DND-41 (cell line): ENCODE data around the gene ATR.

ENCODE experiments used
- ATAC-seq: fragments of 200-7000 bp; cut with Tn5 transposase; 3 replicates; pipeline ENCODE4 v1.9.1; 2021; ENCODE audit warnings: low read depth; ENCODE audit not compliant: insufficient read depth
- DNase-seq: peaks from one replicate; pipeline ENCODE4 v3.0.0-alpha.2; 2020
- H2AFZ ChIP-seq: 2 replicates; pipeline ENCODE4 v1.6.0; 2012; ENCODE audit warnings: low read depth, low read length
- H3K27ac ChIP-seq: 2 replicates; pipeline ENCODE4 v1.5.1; 2012; ENCODE audit warnings: low read length, inconsistent platforms
- H3K27me3 ChIP-seq: fragments of 200-600 bp; sonication (generic); 2 replicates; pipeline ENCODE4 v1.6.0; 2012; ENCODE audit warnings: low read length, mild to moderate bottlenecking, inconsistent platforms; ENCODE audit not compliant: insufficient read depth, poor library complexity
- H3K36me3 ChIP-seq: 2 replicates; pipeline ENCODE4 v1.5.1; 2012; ENCODE audit warnings: low read length, inconsistent platforms; ENCODE audit not compliant: insufficient read depth
- H3K4me1 ChIP-seq: 2 replicates; pipeline ENCODE4 v1.5.1; 2012; ENCODE audit warnings: mild to moderate bottlenecking, low read length; ENCODE audit not compliant: insufficient read depth
- H3K4me2 ChIP-seq: 2 replicates; pipeline ENCODE4 v1.6.0; 2012; ENCODE audit warnings: mild to moderate bottlenecking, moderate library complexity, low read length, inconsistent platforms; ENCODE audit not compliant: insufficient read depth
- H3K4me3 ChIP-seq, 2 experiments: fragments of 200-600 bp in 1 of 2; shearing (Covaris generic) in 1 of 2; 2 replicates each; pipeline ENCODE4 v1.5.1; 2012 to 2016; ENCODE audit warnings: inconsistent platforms in 2 of 2, low read length in 2 of 2, mild to moderate bottlenecking in 2 of 2, low read depth in 1 of 2, moderate library complexity in 1 of 2
- H3K79me2 ChIP-seq: 2 replicates; pipeline ENCODE4 v1.6.0; 2012; ENCODE audit warnings: low read length, inconsistent platforms; ENCODE audit not compliant: insufficient read depth
- H3K9ac ChIP-seq: 2 replicates; pipeline ENCODE4 v1.6.0; 2012; ENCODE audit warnings: low read depth, mild to moderate bottlenecking, inconsistent platforms, low read length, moderate library complexity
- H3K9me3 ChIP-seq: 2 replicates; pipeline ENCODE4 v1.5.1; 2012; ENCODE audit warnings: low read length, moderate library complexity, mild to moderate bottlenecking, inconsistent platforms; ENCODE audit not compliant: insufficient read depth, severe bottlenecking
- H4K20me1 ChIP-seq: 2 replicates; pipeline ENCODE4 v1.6.0; 2012; ENCODE audit warnings: low read length; ENCODE audit not compliant: insufficient read depth
- EZH2 ChIP-seq: IDR thresholded peaks from 3 replicates; pipeline ENCODE4 v1.6.1; 2012; ENCODE audit warnings: borderline replicate concordance, low read depth, mild to moderate bottlenecking, moderate library complexity, low read length, inconsistent platforms; ENCODE audit not compliant: severe bottlenecking
- TF ChIP-seq, protein P1 (sequence below): IDR thresholded peaks from 2 replicates; pipeline ENCODE4 v1.5.1; 2012; ENCODE audit warnings: borderline replicate concordance, low read length, moderate library complexity, mild to moderate bottlenecking; ENCODE audit not compliant: poor library complexity, severe bottlenecking; ENCODE audit errors: extremely low read depth

Gene ATR

DNA sequence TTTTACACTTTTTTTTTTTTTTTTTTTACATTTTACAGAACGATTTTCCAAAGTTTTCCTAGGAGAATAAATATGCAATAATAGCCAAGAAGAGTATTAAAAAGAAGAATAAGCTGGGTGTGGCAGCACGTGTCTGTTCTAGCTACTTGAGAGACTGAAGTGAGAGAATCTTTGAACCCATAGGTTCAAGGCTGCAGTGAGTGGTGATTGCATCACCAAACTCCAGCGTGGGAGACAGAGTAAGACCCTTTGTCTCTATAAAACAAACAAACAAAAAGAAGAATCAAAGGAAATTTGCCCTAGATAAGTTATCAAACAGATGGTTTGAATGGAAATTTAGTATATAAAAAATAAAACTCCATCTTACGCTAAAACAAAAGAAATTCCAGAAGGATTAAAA, 144.0 kb downstream of the ATR start:
- Histone ChIP-seq H3K9ac (no peak overlapping the region), H3K79me2 (peaks cover 75% of the 10 kb centered on the region), H2AFZ (no peak overlapping the region), H3K4me2 (no peak overlapping the region), H3K4me1 (no peaks in the 10 kb centered on the region), H3K4me3 (no peak overlapping the region), H3K27ac (no peak overlapping the region), H3K9me3 (no peaks in the 10 kb centered on the region), H3K27me3 (no peaks in the 10 kb centered on the region), H3K36me3 (peaks cover 28% of the 10 kb centered on the region), H4K20me1 (peaks cover 8% of the 10 kb centered on the region; the same call in 1 of the 2 replicates)
- ATAC-seq (no peak), DNase-seq (no peak)
- no peak for TF ChIP-seq EZH2
- TF ChIP-seq, protein P1, sequence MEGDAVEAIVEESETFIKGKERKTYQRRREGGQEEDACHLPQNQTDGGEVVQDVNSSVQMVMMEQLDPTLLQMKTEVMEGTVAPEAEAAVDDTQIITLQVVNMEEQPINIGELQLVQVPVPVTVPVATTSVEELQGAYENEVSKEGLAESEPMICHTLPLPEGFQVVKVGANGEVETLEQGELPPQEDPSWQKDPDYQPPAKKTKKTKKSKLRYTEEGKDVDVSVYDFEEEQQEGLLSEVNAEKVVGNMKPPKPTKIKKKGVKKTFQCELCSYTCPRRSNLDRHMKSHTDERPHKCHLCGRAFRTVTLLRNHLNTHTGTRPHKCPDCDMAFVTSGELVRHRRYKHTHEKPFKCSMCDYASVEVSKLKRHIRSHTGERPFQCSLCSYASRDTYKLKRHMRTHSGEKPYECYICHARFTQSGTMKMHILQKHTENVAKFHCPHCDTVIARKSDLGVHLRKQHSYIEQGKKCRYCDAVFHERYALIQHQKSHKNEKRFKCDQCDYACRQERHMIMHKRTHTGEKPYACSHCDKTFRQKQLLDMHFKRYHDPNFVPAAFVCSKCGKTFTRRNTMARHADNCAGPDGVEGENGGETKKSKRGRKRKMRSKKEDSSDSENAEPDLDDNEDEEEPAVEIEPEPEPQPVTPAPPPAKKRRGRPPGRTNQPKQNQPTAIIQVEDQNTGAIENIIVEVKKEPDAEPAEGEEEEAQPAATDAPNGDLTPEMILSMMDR, result no peak

DNA sequence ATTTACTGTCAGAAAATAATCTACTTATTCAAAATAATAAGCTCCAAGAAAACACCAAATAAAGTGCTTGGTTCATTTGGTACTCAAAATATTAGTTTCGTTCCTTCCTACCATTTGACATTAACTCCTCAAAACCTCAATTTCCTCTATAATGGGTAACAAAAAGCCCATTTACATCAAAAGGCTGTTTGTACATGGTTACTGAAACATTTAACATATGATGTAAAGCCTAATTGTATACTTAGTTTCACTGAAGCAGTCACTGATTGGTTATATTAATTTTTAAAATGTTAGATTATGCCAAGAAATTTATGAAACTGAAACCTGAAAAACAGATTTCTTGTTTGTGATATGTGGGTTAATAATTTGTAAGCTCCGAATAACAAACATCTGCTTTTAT, 145.4 kb downstream of the ATR start:
- peaks cover 8% of the 10 kb centered on the region; the same call in 1 of the 2 replicates for H4K20me1 ChIP-seq
- H2AFZ ChIP-seq, result no peak overlapping the region
- H3K4me2 ChIP-seq, result no peak overlapping the region
- peaks cover 64% of the 10 kb centered on the region for H3K79me2 ChIP-seq
- ATAC-seq (no peak), DNase-seq (no peak)
- TF ChIP-seq, protein P1, result no peak
- H3K9ac ChIP-seq, result no peak overlapping the region
- no peak overlapping the region for H3K4me3 ChIP-seq
- no peaks in the 10 kb centered on the region for H3K4me1 ChIP-seq
- H3K27ac ChIP-seq, result no peak overlapping the region
- no peaks in the 10 kb centered on the region for H3K27me3 ChIP-seq
- peaks cover 38% of the 10 kb centered on the region for H3K36me3 ChIP-seq
- H3K9me3 ChIP-seq, result no peaks in the 10 kb centered on the region

DNA sequence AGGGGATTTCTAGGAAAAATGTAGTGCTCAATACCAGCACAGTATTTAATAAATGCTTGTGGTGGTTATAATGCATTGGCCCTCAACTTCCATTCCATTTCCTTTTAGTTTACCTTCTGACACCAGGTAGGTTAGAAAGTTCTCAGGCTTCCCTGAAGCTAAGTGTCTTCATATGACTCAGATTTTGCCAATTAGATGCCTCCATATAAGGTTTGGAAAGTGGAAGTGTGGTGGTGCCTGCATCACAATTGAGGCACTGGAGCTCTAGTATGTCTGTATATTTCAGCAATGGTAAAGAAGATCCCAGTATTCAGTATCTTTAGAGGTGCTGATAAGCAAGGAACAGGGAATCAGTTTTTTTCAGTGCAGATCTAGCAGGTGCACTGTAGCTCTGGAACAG, 149.0 kb downstream of the ATR start:
- TF ChIP-seq EZH2, result no peak
- TF ChIP-seq, protein P1, result no peak
- Histone ChIP-seq H2AFZ (no peak overlapping the region), H4K20me1 (peaks cover 5% of the 10 kb centered on the region; the same call in 1 of the 2 replicates), H3K4me1 (no peaks in the 10 kb centered on the region), H3K9me3 (no peaks in the 10 kb centered on the region), H3K79me2 (peaks cover 40% of the 10 kb centered on the region), H3K36me3 (peaks cover 64% of the 10 kb centered on the region), H3K27me3 (no peaks in the 10 kb centered on the region), H3K4me3 (no peak overlapping the region), H3K9ac (no peak overlapping the region), H3K4me2 (no peak overlapping the region), H3K27ac (no peak overlapping the region)
- ATAC-seq (no peak), DNase-seq (no peak)

DNA sequence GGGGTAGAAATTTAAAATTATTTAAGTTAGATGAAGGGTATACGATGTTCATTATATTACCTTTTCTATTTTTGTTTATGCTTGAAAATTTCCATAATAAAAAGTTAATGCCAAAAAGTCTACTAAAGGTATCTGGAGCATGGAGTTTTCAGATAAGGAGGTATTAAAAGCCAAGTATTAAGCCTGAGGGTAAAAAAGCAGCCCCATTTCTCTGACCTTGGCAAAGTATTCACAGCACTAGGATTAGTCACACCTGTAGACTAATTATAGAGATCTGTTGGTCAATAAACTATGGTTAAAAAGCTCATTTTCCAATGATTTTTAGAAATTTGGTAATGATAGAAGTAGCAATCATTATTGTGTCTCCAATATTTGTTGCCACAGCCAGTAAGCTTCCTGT, 153.8 kb downstream of the ATR start:
- Histone ChIP-seq H3K27me3 (no peaks in the 10 kb centered on the region), H3K79me2 (peaks cover 11% of the 10 kb centered on the region; the same call in 1 of the 2 replicates), H3K4me1 (no peaks in the 10 kb centered on the region), H3K27ac (no peak overlapping the region), H3K36me3 (peaks cover 80% of the 10 kb centered on the region), H2AFZ (no peak overlapping the region), H4K20me1 (peaks cover 2% of the 10 kb centered on the region; the same call in 1 of the 2 replicates), H3K9ac (no peak overlapping the region), H3K4me3 (no peak overlapping the region), H3K4me2 (no peak overlapping the region), H3K9me3 (no peaks in the 10 kb centered on the region)
- ATAC-seq, result no peak
- TF ChIP-seq, protein P1, result no peak
- TF ChIP-seq EZH2, result no peak
- DNase-seq, result no peak
